ENCODE measurements around the gene REEP1. TPM values are rescaled to one million over a fixed set of nuclear protein-coding genes. Genes with fewer than 3 reads are reported as not detected.

REEP1 gene
- total RNA-seq, 4 donors from 2014 or later: 1.7 to 12.0 (median 3.6) TPM

DNA sequence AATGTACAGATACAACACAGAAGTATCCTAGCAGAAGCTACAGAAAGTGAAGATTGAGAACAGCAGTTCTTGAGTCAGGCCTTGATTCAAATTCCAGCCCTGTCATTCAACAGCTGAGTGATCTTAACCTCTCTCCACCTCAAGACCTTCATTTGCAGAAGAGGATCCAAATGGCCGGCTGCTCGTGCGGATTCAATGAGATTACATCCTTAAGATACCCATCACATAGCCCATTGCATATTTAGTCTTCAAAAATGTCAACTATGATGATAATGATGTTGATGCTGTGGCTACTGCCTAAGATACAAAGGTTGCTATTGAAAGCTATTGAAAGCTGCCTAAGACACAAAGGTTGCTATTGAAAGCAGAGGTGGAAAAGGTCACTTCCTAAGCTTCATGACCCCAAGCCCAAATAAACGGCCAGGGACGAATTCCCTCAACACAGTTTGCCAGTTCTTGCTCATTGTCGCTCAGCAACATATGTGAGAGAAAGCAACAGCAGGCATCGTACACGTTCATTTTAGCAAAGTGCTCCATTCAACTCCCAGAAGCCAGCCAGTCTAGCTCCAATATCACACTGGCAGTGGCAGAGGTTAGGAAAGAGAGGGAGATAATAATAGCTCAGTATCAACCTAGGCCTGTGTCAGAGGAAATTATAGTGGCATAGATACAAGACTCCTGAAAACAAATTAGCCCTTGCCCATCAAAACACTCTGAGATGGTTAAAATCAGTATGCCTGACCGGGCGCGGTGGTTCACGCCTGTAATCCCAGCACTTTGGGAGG is 102.0 kb downstream of the REEP1 start:
- Histone ChIP-seq H3K27ac (peak overlapping the region in 1 of 4 donors; percentile 39), H3K4me1 (no peaks in the 10 kb centered on the region), H3K27me3 (no peaks in the 10 kb centered on the region), H3K4me3 (no peak overlapping the region), H3K36me3 (no peaks in the 10 kb centered on the region), H3K9me3 (no peaks in the 10 kb centered on the region)
- no peak for TF ChIP-seq POLR2A (IDR thresholded peaks at IDR 0.05)
- no peak for TF ChIP-seq CTCF (IDR thresholded peaks at IDR 0.05)
- DNase-seq: no peak

DNA sequence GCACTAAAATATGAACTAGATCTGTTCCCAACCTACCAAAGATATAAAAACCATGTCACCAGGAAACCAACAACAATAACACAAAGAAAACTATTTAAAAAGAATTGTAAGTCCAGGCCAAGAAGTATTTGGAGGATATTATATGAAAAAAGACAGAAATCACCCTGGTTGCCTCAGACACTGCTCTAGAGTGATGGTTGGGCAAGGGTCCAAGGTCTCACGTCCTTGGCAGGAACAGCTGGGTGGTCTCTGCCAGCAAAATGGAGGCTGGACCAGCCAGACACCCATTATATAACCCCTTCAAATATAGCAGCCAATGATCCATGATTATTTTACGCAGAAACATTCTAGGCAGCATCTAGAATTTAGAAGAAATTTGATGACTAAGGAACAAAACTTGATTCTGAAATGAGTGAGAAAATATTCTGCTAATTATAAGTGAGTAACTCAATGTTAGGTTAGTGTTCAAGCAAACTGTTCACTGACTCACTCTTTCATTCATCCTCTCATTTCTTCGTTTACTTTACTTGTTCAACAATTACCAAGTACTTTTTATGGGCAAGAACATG is 102.8 kb downstream of the REEP1 start:
- DNase-seq: no peak
- H3K9me3 ChIP-seq: no peaks in the 10 kb centered on the region
- TF ChIP-seq POLR2A (IDR thresholded peaks at IDR 0.05) (no peak), CTCF (IDR thresholded peaks at IDR 0.05) (no peak)
- peak overlapping the region in 1 of 4 donors; percentile 39 for H3K27ac ChIP-seq
- no peaks in the 10 kb centered on the region for H3K36me3 ChIP-seq
- H3K4me3 ChIP-seq: no peak overlapping the region
- no peaks in the 10 kb centered on the region for H3K4me1 ChIP-seq
- no peaks in the 10 kb centered on the region for H3K27me3 ChIP-seq

DNA sequence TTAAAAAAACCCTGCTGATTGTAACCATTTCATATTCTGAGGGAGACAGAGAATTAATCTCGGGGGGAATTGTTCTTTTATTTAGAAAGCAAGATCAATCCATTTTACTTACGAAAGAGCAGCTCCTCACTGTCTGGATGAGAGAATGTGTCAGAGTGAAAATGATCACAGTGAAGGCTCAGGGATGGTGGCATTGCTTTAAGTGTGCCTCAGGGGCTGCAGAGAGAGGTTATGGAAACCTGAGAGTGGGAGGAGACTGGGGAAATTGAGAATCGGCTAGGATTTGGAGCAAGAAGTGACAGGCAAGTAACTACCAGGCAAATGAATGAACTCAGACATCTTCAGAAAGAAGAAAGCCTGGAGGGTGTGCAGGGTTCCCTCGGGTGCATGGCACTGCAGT is 104.0 kb downstream of the REEP1 start:
- no peaks in the 10 kb centered on the region for H3K9me3 ChIP-seq
- DNase-seq: no peak
- H3K4me3 ChIP-seq: no peak overlapping the region
- no peaks in the 10 kb centered on the region for H3K27me3 ChIP-seq
- TF ChIP-seq POLR2A (IDR thresholded peaks at IDR 0.05): no peak
- TF ChIP-seq CTCF (IDR thresholded peaks at IDR 0.05): no peak
- no peaks in the 10 kb centered on the region for H3K36me3 ChIP-seq
- H3K4me1 ChIP-seq: no peaks in the 10 kb centered on the region
- H3K27ac ChIP-seq: no peak overlapping the region

GRCh38 chr2:86232910-86233309 is 104.5 kb downstream of the REEP1 start:
- no peak overlapping the region for H3K4me3 ChIP-seq
- no peaks in the 10 kb centered on the region for H3K27me3 ChIP-seq
- TF ChIP-seq CTCF (IDR thresholded peaks at IDR 0.05) (no peak), POLR2A (IDR thresholded peaks at IDR 0.05) (no peak)
- DNase-seq: no peak
- H3K27ac ChIP-seq: no peak overlapping the region
- no peaks in the 10 kb centered on the region for H3K36me3 ChIP-seq
- H3K4me1 ChIP-seq: no peaks in the 10 kb centered on the region
- no peaks in the 10 kb centered on the region for H3K9me3 ChIP-seq

DNA sequence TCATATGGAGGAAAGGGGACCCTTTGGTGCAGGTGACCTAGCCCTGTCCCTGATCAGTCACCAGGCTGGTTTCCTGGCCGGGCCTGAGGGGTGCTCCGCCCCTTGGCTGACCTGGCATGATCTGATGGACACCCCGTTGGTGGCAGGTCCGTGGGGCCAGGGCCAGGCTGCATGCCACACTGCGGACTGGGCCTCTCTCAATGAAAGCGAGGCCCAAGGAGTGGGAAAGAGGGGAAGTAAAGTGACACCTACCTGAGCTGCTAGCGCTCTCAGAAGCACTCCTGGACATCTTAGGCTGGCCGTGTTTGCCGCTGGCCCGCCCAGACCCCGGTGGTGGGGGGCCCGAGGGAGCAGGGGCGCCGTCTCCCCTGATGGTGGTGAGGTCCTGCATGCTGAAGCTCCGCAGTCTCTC is 105.0 kb downstream of the REEP1 start:
- TF ChIP-seq CTCF (IDR thresholded peaks at IDR 0.05) (no peak), POLR2A (IDR thresholded peaks at IDR 0.05) (no peak)
- no peaks in the 10 kb centered on the region for H3K9me3 ChIP-seq
- H3K36me3 ChIP-seq: no peaks in the 10 kb centered on the region
- no peaks in the 10 kb centered on the region for H3K4me1 ChIP-seq
- H3K4me3 ChIP-seq: no peak overlapping the region
- no peak for DNase-seq
- H3K27ac ChIP-seq: no peak overlapping the region
- no peaks in the 10 kb centered on the region for H3K27me3 ChIP-seq

All from Peyer's patch (tissue), 4 donors.